HG02970 (cell line): Measurements from ENCODE around the gene TUBB3.
A peak's percentile ranks its signal among the peaks of the same experiment; 100 is the strongest.
"Not testable (repeated sequence)": the region's sequence is repeated elsewhere in the genome, so short reads cannot be mapped to it uniquely, and the experiment has no call there.

Experiments
- ATAC-seq: cut with Tn5 transposase; IDR thresholded peaks from one replicate; pipeline ENCODE4 v1.9.1; 2021; ENCODE audit warnings: mild to moderate bottlenecking, moderate library complexity, moderate number of reproducible peaks; ENCODE audit not compliant: unreplicated experiment, low FRiP score

Gene TUBB3

GRCh38 chr16:89960966-89961365, 37.8 kb downstream of the TUBB3 start:
- ATAC-seq: no peak

GRCh38 chr16:89961920-89962319, 38.8 kb downstream of the TUBB3 start:
- no peak for ATAC-seq

- ATAC-seq: no peak
These were observed 39.8 kb downstream of the TUBB3 start for GRCh38 chr16:89962754-89963498.

DNA sequence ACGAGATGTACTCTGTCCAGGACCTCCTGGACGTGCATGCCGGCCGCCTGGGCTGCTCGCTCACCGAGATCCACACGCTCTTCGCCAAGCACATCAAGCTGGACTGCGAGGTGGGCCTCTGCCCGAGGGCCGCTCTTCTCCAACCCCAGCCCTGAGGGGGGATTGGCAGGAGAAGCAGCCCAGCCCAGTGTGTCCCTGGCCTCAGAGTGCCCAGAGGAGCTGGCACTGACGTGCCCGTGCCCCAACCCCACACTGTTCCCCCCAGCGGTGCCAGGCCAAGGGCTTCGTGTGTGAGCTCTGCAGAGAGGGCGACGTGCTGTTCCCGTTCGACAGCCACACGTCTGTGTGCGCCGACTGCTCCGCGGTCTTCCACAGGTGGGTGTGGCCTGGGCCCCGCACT, 41.1 kb downstream of the TUBB3 start:
- ATAC-seq: no peak

DNA sequence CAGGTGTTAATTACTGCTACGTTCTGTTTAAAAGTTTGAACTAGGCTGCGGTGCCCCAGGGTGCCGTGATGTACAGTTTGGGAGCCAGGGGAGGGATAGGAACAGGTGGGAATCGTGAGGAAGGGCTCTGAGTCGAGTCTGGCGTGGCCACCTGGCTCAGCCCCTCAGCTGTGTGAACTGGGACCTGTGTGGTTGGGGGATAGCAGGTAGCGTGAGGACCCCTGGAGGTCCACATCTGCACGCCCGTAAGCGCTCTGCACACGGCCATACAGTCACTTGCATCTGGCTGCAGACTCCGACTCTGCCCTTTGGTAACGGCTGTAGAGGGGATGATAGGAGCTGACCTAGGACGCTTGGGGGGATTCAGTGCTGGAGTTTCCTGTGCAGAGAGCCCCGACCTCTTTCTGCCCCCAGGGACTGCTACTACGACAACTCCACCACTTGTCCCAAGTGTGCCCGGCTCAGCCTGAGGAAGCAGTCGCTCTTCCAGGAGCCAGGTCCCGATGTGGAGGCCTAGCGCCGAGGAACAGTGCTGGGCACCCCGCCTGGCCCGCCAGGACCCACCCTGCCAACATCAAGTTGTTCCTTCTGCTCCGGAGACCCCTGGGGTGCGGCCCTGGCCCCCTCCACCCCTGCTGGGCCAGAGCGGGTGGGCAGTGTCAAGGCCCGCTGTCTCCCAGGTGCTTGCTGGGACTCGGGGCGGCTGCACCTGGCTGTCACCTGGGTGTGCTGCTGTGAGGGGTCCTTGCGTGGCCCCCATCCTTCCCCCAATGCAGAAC, 42.5 kb downstream of the TUBB3 start:
- no peak for ATAC-seq

- ATAC-seq: no peak
These were observed 43.6 kb downstream of the TUBB3 start for GRCh38 chr16:89966756-89967155.

- not testable (repeated sequence) for ATAC-seq
These were observed 44.3 kb downstream of the TUBB3 start for GRCh38 chr16:89967436-89967835.

GRCh38 chr16:89968074-89968473, 44.9 kb downstream of the TUBB3 start:
- not testable (repeated sequence) for ATAC-seq

DNA sequence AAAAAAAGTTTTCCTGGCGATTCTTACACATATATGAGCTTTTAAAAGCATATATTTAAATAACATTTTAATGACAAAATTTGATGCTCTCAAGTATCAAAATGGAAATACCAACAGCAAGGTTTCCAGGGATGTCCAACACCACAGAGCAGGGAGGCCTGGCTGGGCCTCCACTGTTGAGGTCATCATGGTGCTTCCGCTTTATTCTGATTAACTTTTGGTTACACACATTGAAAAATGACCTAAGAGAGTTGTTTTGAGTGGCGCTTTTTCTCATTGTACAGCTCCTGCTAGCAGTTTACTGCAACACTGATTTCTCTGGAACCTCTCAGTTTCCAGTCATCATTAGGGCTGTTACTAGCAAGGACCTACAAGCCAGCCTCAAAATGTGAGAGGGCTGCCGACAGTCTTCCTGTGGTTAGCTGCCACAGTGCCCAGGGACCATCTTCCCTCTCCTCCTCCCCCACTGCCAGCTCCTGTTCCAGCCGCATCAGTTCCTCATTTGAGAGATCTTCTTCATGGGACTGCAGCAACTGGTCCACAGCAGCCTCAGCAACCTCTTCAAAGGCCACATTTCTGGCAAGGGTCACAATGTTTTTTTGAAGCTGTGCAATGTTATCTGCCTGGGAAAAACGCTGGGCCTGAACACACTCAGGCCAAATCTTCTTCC, 46.7 kb downstream of the TUBB3 start:
- no peak for ATAC-seq

DNA sequence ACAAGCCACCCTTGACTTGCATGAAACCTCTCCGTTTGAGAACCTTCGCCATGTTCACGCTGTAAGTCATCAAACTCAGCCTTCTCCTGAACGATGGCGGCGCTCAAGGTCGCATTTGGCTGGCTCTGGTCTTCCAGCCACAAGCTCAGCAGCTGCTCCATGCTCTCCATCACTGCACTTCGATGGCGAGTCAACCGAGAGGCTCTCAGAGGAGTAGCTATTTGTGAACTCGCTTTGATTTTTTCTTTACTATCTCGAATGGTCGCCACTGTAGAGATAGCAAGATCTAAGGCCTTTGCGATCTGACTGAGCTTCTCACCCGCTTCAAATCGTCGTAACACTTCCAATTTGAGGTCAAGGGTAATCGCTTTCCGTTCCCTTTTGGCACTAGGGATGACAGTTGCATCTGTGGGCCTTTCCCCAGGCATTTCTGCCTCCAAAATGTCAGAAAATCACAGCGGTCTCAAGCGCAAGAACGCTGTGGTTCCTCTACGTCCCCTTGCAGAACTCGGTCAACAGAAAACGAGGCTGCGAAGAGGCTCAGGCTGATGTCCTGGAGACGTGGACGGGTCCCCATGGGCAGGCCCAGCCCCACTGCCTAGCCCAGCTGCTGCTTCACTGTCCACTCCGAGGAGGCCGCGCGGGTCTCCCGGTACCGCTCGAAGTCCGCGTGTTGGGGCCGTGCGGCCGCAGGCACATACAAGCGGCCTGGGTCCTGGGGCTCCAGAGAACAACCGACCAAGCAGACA, 48.5 kb downstream of the TUBB3 start:
- peak; percentile 11 for ATAC-seq

DNA sequence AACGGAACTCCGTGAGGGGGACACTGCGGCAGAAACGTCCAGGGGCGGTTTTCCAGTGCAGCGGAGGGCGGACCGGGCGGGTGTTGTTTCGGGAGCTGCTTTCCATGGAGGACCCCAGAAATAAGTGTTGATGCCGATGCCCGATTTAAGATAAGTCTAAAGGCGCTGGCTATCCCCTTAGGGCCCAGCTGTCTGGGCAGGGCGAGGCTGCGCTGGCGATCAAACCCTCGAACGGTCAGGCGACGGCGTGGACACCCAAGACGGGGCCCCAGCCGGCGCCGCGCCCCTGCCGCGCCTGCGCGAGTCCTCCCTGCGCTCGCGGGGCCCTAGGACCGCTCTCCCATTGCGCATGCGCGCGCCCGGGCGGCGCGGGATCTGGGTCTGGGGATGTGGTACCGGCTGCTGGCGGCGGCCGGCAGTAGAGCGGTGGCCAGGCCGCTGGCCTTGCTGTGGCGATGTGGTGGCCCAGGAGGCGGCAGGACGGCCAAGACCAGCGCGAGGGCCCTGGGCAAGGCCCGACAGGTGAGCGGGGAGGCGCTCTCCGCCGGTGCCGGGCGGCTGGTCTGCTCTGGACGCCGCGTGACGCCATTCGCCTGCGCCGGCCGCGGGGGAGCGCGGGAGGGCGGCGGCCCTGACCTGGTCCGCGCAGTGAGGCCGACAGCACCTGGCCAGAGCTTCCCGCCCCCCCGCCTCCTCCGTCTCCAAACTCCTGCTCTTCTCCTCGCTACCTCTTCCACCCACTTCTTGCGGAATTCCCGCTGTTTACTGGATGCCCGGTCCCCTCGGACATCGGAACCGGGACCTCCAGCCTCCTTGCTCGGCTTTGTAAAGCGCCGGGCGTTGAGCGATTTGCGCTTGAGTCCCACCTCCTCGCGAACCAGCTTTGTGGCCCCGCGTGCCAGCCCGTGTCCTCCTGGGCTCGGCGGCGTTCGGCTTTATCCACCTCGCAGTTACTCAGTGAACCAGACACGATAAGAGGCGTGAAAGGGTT, 49.4 kb downstream of the TUBB3 start:
- peak; percentile 90 for ATAC-seq

GRCh38 chr16:89973235-89973634, 50.1 kb downstream of the TUBB3 start:
- no peak for ATAC-seq

- ATAC-seq: no peak
These were observed 50.7 kb downstream of the TUBB3 start for GRCh38 chr16:89973654-89974335.

- no peak for ATAC-seq
These were observed 51.7 kb downstream of the TUBB3 start for GRCh38 chr16:89974870-89975269.

DNA sequence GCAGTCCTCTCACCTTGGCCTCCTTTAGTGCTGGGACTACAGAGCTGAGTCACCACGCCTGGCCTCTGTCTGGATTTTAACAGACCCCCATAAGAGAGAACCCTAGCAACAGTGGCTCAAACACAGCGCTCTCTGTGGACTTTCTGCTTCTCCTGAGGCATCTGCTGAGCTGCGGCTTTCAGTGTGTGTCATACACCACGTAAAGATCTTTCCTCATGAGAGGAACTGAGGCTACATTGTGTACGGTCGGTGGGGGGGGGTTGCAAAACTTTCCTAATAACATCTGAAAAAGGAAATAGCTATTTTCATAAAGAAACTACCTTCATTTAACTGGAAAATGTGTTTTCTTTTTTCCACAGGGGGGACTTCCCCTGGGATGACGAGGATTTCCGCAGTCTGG, 58.3 kb downstream of the TUBB3 start:
- no peak for ATAC-seq

DNA sequence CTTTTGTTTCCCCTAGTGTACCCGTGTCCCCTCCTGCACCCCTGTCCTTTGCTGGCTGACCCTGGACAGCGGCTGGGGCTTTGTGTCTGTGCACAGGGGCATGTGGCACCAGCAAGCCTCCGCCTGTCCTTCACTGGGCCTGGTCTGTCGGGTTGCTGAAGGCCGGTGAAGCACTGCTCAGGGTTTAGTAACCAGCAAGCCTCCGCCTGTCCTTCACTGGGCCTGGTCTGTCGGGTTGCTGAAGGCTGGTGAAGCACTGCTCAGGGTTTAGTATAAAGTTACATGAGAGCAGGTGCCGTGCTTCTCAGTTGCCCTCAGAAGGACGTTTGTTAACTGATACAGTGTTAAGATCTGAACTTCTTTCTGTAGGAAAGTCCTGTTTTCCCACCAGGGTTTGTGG, 59.2 kb downstream of the TUBB3 start:
- no peak for ATAC-seq

- ATAC-seq: no peak
These were observed 60.4 kb downstream of the TUBB3 start for GRCh38 chr16:89983536-89983935.

GRCh38 chr16:89984216-89984615, 61.1 kb downstream of the TUBB3 start:
- ATAC-seq: no peak

DNA sequence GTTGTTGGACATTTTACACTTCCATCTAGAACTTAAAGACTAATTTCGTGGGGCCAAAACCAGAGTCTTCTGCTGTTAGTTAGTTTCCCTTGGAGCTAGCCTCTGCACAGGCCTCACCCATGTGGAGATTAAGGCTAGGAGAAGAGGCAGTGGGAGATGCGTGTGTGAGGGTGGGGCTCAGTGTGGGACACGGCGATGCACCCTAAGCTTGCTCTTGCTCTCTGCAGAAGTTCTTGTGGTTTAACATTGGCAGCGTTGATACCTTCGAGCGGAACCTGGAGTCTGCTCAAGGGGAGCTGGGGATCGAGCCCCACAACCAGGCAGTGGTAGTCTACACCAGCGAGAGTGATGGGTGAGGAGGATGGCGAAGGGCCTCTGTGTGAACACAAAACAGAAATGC, 62.1 kb downstream of the TUBB3 start:
- ATAC-seq: no peak
